ENCODE results near the gene KRT32. TPM values are rescaled to one million over a fixed set of nuclear protein-coding genes. Genes with fewer than 3 reads are reported as not detected.

The KRT32 gene
- total and polyA plus RNA-seq, 3 donors from 2014 or later, result 0.19 TPM; not detected in 2

DNA sequence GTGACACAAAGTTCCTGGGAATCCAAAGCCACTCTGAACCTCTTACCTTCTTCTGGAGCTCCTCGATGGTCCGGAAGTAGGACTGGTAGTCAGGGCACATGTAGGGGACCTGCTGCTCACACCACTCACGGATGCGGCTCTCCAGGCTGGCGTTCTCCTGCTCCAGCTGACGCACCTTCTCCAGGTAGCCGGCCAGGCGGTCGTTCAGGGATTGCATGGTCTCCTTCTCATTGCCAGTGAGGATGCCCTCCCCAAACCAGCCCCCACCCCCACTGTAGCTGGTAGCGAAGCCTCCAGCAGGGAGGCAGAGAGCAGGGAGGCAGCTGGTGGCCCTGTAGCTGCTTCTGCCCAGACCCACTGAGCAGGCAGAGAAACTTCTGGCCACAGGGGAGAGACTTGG, 13.4 kb upstream of the KRT32 start:
- TF ChIP-seq, protein P1, sequence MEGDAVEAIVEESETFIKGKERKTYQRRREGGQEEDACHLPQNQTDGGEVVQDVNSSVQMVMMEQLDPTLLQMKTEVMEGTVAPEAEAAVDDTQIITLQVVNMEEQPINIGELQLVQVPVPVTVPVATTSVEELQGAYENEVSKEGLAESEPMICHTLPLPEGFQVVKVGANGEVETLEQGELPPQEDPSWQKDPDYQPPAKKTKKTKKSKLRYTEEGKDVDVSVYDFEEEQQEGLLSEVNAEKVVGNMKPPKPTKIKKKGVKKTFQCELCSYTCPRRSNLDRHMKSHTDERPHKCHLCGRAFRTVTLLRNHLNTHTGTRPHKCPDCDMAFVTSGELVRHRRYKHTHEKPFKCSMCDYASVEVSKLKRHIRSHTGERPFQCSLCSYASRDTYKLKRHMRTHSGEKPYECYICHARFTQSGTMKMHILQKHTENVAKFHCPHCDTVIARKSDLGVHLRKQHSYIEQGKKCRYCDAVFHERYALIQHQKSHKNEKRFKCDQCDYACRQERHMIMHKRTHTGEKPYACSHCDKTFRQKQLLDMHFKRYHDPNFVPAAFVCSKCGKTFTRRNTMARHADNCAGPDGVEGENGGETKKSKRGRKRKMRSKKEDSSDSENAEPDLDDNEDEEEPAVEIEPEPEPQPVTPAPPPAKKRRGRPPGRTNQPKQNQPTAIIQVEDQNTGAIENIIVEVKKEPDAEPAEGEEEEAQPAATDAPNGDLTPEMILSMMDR (IDR thresholded peaks at IDR 0.05), result no peak
- TF ChIP-seq POLR2A (IDR thresholded peaks at IDR 0.05), result no peak
- intact Hi-C loops (cut with DNase I; ENCODE audit: low total_unique reads), result no loop called here
- WGBS, 2 donors, result 92 to 98% methylated on average over 7 to 10 of the region's 10 CpGs
- no peak overlapping the region for H3K27ac ChIP-seq
- no peak for DNase-seq
- H3K4me1 ChIP-seq, result no peaks in the 10 kb centered on the region
- H3K27me3 ChIP-seq, result no peaks in the 10 kb centered on the region
- H3K9me3 ChIP-seq, result no peaks in the 10 kb centered on the region
- no peaks in the 10 kb centered on the region for H3K36me3 ChIP-seq (ENCODE audit: low read depth, missing control alignments)
- H3K4me3 ChIP-seq, result no peak overlapping the region

- H3K27ac ChIP-seq, result no peak overlapping the region
- DNase-seq, result no peak
- no peaks in the 10 kb centered on the region for H3K9me3 ChIP-seq
- no peaks in the 10 kb centered on the region for H3K27me3 ChIP-seq
- TF ChIP-seq, protein P1 (IDR thresholded peaks at IDR 0.05), result no peak
- no peaks in the 10 kb centered on the region for H3K4me1 ChIP-seq
- no peak overlapping the region for H3K4me3 ChIP-seq
- 65% methylated on average over 2 of the region's 2 CpGs for WGBS, 2 donors
- H3K36me3 ChIP-seq (ENCODE audit: low read depth, missing control alignments), result no peaks in the 10 kb centered on the region
- intact Hi-C loops (cut with DNase I; ENCODE audit: low total_unique reads), result no loop called here
Measured at GRCh38 chr17:41480136-41480535, 12.9 kb upstream of the KRT32 start.

DNA sequence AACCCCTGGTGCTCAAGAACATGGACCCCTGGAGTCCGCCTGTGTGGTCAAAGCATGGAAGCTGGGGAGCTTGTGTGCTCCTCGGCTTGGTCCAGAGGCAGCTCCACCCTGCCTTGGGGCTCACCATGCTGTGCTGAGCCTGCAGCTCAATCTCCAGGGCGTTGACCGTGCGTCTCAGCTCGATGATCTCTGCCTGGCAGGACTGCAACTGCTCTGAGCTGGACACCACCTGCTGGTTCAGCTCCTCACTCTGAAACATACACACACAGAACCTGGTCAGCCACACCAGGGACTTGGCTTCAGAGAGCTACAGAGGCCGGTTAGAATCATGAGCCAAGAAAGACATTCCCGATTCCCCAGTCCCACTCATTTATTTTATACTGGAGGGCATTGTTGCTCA, 11.1 kb upstream of the KRT32 start:
- 73 to 93% methylated on average over 3 to 8 of the region's 8 CpGs for WGBS, 2 donors
- Histone ChIP-seq H3K27ac (no peak overlapping the region), H3K4me1 (no peaks in the 10 kb centered on the region), H3K27me3 (no peaks in the 10 kb centered on the region), H3K9me3 (no peaks in the 10 kb centered on the region), H3K4me3 (no peak overlapping the region), H3K36me3 (ENCODE audit: low read depth, missing control alignments) (no peaks in the 10 kb centered on the region)
- DNase-seq, result no peak
- TF ChIP-seq POLR2A (IDR thresholded peaks at IDR 0.05), result no peak
- TF ChIP-seq, protein P1 (IDR thresholded peaks at IDR 0.05), result no peak
- intact Hi-C loops (cut with DNase I; ENCODE audit: low total_unique reads), result no loop called here

GRCh38 chr17:41476866-41477815, 10.0 kb upstream of the KRT32 start:
- DNase-seq, result no peak
- Histone ChIP-seq H3K4me3 (no peak overlapping the region), H3K27me3 (no peaks in the 10 kb centered on the region), H3K9me3 (no peaks in the 10 kb centered on the region), H3K36me3 (ENCODE audit: low read depth, missing control alignments) (no peaks in the 10 kb centered on the region), H3K4me1 (no peaks in the 10 kb centered on the region), H3K27ac (no peak overlapping the region)
- TF ChIP-seq, protein P1 (IDR thresholded peaks at IDR 0.05), result no peak
- no peak for TF ChIP-seq POLR2A (IDR thresholded peaks at IDR 0.05)
- 77 to 79% methylated on average over 19 to 22 of the region's 22 CpGs for WGBS, 2 donors
- intact Hi-C loops (cut with DNase I; ENCODE audit: low total_unique reads), result no loop called here

DNA sequence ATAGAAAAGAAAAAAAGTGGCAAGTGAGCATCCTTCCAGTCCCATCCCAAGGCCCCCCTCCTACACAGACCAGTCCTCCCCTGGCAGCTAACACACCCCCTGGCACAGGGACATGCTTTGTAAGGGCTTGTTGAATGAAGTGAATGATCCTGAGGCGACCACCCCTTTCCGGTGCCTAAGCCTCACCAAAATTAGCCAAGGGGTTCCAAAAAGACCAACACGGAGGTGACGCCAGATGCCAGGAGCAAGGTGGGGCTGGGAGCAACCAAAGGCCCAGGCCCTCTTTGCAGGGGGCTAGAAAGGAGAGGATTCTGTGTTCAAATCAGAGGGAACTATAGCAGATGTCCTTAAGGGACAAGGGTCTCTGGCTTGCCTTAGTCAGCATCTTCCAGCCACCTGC, 8.2 kb upstream of the KRT32 start:
- intact Hi-C loops (cut with DNase I; ENCODE audit: low total_unique reads), result no loop called here
- DNase-seq, result no peak
- H3K36me3 ChIP-seq (ENCODE audit: low read depth, missing control alignments), result no peaks in the 10 kb centered on the region
- no peaks in the 10 kb centered on the region for H3K9me3 ChIP-seq
- no peak overlapping the region for H3K27ac ChIP-seq
- H3K27me3 ChIP-seq, result no peaks in the 10 kb centered on the region
- TF ChIP-seq, protein P1 (IDR thresholded peaks at IDR 0.05), result no peak
- TF ChIP-seq POLR2A (IDR thresholded peaks at IDR 0.05), result no peak
- no peaks in the 10 kb centered on the region for H3K4me1 ChIP-seq
- no peak overlapping the region for H3K4me3 ChIP-seq
- 90 to 97% methylated on average over 4 of the region's 4 CpGs for WGBS, 2 donors
